Muscle of arm (tissue), 12 donors: ENCODE measurements around the gene SESN3. TPM values are rescaled to one million over a fixed set of nuclear protein-coding genes. Genes with fewer than 3 reads are reported as not detected.
"Not testable (repeated sequence)": the region's sequence is repeated elsewhere in the genome, so short reads cannot be mapped to it uniquely, and the experiment has no call there.

Experiments used
- DNase-seq: peaks from one replicate; pipeline ENCODE4 v3.0.0-alpha.2; 2013
- polyA plus RNA-seq, 12 donors: library from polyadenylated mRNA; unstranded; fragments of 120-200 nt; gene quantifications; one replicate each; pipeline ENCODE4 v1.2.1, GENCODE V29; 2013; ENCODE audit not compliant: insufficient read length in 12 of 12

Gene SESN3
- polyA plus RNA-seq, 12 donors = 62.8 to 184 (median 115) TPM

DNA sequence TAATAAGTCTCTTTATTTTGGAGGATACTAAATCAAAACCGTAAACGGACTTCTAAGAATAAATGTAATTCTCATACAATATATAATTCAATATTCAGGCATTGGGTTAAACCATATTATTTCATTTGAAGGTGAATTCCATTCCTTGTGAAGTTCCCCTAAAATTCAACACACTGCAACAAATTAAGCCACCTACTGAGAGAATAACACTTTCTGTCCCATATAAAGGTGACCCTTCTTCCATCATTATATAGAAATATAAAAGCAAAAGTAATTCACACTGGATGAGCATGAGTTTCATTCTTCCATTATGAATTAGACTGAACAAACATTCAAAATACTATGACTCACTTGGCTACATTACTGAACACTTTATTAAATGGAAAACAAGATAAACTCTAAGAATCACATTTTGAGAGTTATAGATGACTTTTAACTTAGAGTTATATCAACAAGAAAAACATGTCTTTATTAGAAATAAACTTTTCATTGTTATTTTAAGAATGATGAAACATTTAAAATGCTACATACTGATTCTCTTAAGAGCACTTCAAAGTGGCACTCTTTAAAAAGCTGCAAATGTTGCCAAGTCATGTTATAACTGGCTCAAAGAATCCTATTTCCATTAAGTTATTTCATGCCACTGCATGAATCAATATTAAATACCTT, 2.8 kb downstream of the SESN3 start:
- DNase-seq = no peak

- not testable (repeated sequence) for DNase-seq
Observed at GRCh38 chr11:95227060-95227459, 3.9 kb downstream of the SESN3 start.

DNA sequence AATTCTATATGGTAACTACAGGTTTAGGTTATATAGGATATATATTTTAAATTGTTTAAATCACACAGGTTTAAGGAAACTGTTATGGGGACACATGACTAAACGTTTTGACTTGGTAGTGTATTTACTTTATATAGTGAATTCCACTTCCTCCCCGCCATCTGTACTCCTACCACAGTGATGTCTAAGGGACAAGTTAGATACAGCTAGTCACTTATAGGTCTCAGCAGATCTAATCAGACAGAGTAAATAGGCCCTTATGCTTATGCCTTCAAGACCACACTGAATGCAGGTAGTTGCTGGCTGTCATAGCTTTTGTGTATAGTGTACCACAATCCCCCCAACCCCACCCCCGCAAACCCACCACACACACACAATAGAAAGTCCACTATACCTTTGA, 8.2 kb downstream of the SESN3 start:
- no peak for DNase-seq

- no peak for DNase-seq
Observed at GRCh38 chr11:95219599-95219998, 11.4 kb downstream of the SESN3 start.

- no peak for DNase-seq
Observed at GRCh38 chr11:95218149-95218548, 12.9 kb downstream of the SESN3 start.

- DNase-seq = no peak
Observed at GRCh38 chr11:95212609-95213008, 18.4 kb downstream of the SESN3 start.

GRCh38 chr11:95209535-95209934, 21.5 kb downstream of the SESN3 start:
- not testable (repeated sequence) for DNase-seq

- no peak for DNase-seq
Observed at GRCh38 chr11:95200781-95201457, 30.1 kb downstream of the SESN3 start.

GRCh38 chr11:95195831-95196230, 35.2 kb downstream of the SESN3 start:
- no peak for DNase-seq

- no peak for DNase-seq
Observed at GRCh38 chr11:95193541-95193940, 37.5 kb downstream of the SESN3 start.

DNA sequence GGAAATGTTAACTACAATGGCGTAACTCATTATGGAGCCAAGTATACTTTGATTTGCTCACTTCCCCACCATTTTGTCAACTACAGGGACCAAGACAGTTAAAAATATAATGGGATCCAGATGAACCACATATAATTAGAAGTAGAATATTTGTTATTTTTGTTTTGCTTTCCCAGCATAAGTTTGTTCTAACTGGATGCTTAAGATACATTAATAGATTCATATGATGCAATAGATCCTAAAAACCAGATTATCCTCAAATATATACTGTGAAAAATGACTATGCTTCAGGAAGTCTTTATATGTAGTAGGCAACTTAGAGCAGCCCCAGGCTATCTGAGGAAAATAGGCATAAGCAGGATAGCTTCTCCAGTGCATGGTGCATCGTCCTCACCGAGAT, 38.3 kb downstream of the SESN3 start:
- DNase-seq = no peak

GRCh38 chr11:95187723-95188122, 43.3 kb downstream of the SESN3 start:
- DNase-seq = no peak

DNA sequence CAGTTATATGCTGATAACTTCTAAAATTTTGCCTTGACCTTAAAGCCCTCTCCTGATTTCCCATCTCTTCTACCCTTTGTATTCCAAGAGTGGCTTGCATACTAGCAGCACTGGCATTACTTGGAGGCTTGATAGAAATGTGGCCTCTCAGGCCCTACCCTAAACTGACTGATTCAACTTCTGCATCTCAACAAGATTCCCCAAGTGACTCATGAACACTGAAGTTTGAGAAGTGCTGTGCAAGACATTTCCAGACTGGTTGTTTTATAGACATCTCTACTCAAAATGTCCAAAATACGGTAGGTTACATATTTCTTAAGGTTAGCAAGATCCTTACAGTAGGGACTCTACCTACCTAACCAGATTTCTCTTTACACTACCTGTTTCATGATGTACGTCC, 48.6 kb downstream of the SESN3 start:
- no peak for DNase-seq

DNA sequence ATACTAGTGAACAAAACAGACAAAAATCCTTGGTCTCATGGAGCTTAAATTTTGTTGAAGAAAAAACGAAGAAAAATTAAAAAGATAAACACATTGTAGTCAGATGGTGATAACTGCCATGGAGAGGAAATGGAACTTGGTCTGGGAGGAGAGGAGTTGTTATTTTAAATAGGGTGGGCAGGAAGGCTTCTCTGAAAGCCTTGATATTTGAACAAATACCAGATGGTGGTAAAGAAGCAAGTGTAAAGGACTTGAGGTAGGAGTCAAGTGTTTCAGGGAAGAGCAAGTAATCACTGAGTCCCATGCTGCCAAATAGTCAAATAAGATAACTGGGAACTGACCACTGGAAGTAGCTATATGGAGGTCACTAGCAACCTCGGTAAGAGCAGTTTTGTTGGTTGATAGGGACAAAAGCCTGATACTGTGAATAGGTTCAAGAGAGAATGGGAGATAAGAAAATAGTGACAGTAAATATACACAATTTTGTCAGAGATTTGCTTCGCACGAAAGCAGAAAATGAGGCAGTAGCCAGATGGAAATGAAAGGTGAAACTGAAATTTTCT, 55.1 kb downstream of the SESN3 start:
- DNase-seq = no peak

DNA sequence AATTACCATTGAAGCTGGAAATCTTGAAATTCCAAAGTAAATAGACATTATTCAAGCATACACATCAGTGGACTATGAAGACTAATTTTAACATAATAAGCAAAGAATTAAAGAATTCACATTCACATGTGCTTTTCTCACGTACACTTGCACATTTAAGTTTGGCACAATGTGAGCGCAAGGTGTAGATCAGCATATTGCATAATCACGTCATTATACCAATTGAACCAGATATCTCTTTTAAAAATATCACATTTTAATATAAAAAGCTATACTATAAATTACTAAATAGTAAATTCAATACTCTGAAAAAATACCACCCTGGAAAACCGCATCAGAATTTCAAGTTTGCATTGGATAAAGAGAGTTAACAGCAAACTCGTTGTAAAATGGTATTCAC, 60.7 kb downstream of the SESN3 start:
- DNase-seq = no peak

- no peak for DNase-seq
Observed at GRCh38 chr11:95166781-95167180, 64.2 kb downstream of the SESN3 start.

- no peak for DNase-seq
Observed at GRCh38 chr11:95165638-95166037, 65.4 kb downstream of the SESN3 start.

- no peak for DNase-seq
Observed at GRCh38 chr11:95163106-95163505, 67.9 kb downstream of the SESN3 start.

- DNase-seq = no peak
Observed at GRCh38 chr11:95161248-95161647, 69.8 kb downstream of the SESN3 start.

DNA sequence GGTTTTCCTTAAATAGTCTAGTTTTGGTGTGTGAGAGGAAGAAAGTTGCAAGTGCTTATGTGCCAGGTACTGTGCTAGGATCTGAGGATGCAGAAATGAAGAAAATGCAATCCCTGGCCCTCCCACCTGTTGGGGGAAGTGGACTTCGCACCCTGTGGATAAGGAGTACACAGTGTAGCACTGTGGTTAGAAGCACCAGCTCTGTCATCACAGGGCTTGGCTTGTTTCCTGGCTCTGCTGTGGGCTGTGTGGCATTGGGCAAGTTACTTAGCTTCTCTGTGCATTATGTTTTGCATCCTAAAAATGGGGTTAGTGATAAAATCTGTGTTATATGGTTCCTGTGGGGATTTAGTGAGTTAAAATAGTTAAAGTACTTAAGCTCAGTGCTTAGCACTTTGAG, 73.2 kb downstream of the SESN3 start:
- DNase-seq = no peak

DNA sequence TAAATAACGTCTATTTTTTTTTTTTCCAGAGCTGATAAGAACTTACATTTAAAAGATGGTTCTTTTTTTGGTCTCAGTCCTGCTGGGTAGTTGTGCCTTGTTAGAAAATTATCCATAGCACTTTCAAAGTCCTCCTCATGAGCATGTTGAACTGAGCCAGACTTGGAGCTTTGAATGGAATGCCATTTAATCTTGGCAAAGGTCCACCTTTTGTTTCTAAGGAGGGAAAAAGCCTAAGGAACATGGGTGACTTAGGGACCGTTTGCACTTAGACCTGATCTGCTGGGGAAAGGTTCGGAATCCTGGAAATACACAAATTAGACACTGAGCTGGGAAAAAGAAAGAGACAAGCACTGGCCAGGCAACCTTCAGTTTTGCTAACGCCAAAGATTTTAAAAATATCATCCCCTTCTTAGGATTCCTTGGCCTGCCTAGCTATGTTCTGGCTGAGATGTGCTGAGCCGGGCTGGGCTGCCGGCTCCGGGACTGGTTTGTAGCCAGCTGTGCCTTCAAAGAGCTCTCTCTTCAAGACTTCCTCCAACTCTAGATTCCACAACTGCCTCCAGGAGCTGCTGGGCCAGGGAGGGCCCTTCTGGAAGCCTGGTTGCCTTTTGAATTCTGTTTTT, 74.0 kb downstream of the SESN3 start:
- DNase-seq = peak; percentile 74

- DNase-seq = no peak
Observed at GRCh38 chr11:95156133-95156721, 74.8 kb downstream of the SESN3 start.

DNA sequence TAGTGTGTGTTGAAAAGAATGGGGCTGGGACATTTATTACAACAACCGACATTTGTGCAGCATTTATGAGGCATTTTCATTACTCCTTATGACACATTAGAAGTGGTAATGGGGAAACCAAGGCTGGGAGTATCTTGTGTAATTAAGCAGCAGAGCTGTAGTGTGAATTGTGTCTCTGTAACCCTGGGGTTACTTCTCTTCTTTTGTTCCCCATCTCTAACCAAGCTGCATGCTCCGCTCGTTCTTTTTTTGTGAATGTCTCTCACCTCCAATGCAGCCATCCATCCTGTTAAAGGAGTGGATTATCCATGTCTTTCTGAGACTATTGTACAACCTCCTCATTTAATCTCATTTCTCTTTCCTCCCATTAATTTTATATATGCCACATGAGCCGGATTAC, 75.6 kb downstream of the SESN3 start:
- DNase-seq = no peak
